ENCODE data around the gene CNR1.

GRCh38 chr6:88107241-88107640 is 58.9 kb downstream of the CNR1 start:
- no peak for TF ChIP-seq ZFP30 (CRISPR knock-in tag; IDR thresholded peaks at IDR 0.05)
- no peak for TF ChIP-seq PATZ1 (CRISPR knock-in tag; IDR thresholded peaks at IDR 0.05; ENCODE audit: borderline replicate concordance)
- no peak for TF ChIP-seq TSHZ2 (CRISPR knock-in tag; IDR thresholded peaks at IDR 0.05)
- TF ChIP-seq BACH2 (CRISPR knock-in tag; IDR thresholded peaks at IDR 0.05; ENCODE audit: borderline replicate concordance) = no peak
- TF ChIP-seq, protein P1, sequence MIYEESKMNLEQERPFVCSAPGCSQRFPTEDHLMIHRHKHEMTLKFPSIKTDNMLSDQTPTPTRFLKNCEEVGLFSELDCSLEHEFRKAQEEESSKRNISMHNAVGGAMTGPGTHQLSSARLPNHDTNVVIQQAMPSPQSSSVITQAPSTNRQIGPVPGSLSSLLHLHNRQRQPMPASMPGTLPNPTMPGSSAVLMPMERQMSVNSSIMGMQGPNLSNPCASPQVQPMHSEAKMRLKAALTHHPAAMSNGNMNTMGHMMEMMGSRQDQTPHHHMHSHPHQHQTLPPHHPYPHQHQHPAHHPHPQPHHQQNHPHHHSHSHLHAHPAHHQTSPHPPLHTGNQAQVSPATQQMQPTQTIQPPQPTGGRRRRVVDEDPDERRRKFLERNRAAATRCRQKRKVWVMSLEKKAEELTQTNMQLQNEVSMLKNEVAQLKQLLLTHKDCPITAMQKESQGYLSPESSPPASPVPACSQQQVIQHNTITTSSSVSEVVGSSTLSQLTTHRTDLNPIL (CRISPR knock-in tag; IDR thresholded peaks at IDR 0.05; ENCODE audit: low read depth) = no peak
- no peak for TF ChIP-seq ZFP3 (CRISPR knock-in tag; IDR thresholded peaks at IDR 0.05)
- no peak for TF ChIP-seq CSDC2 (CRISPR knock-in tag; IDR thresholded peaks at IDR 0.05)
- TF ChIP-seq, protein P2, sequence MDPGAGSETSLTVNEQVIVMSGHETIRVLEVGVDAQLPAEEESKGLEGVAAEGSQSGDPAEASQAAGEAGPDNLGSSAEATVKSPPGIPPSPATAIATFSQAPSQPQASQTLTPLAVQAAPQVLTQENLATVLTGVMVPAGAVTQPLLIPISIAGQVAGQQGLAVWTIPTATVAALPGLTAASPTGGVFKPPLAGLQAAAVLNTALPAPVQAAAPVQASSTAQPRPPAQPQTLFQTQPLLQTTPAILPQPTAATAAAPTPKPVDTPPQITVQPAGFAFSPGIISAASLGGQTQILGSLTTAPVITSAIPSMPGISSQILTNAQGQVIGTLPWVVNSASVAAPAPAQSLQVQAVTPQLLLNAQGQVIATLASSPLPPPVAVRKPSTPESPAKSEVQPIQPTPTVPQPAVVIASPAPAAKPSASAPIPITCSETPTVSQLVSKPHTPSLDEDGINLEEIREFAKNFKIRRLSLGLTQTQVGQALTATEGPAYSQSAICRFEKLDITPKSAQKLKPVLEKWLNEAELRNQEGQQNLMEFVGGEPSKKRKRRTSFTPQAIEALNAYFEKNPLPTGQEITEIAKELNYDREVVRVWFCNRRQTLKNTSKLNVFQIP (CRISPR knock-in tag; IDR thresholded peaks at IDR 0.05; ENCODE audit: borderline replicate concordance, low read depth) = no peak
- no peak for TF ChIP-seq ISL1 (CRISPR knock-in tag; IDR thresholded peaks at IDR 0.05)
- no peak for TF ChIP-seq GLIS3 (CRISPR knock-in tag; IDR thresholded peaks at IDR 0.05)
- no peak for TF ChIP-seq SNAI2 (CRISPR knock-in tag; IDR thresholded peaks at IDR 0.05)
- TF ChIP-seq PPARA (CRISPR knock-in tag; IDR thresholded peaks at IDR 0.05; ENCODE audit: borderline replicate concordance) = no peak
- TF ChIP-seq ZC3H10 (CRISPR knock-in tag; IDR thresholded peaks at IDR 0.05) = no peak
- TF ChIP-seq ZNF70 (CRISPR knock-in tag; IDR thresholded peaks at IDR 0.05) = no peak

Data from SK-N-SH treated with all-trans-retinoic acid at 6 μM for 48 hours (cell line).